ENCODE results near the gene LPIN2. TPM values are rescaled to one million over a fixed set of nuclear protein-coding genes. Genes with fewer than 3 reads are reported as not detected.
A peak's percentile ranks its signal among the peaks of the same experiment; 100 is the strongest.
"Not testable (repeated sequence)": the region's sequence is repeated elsewhere in the genome, so short reads cannot be mapped to it uniquely, and the experiment has no call there.

Gene LPIN2, protein sequence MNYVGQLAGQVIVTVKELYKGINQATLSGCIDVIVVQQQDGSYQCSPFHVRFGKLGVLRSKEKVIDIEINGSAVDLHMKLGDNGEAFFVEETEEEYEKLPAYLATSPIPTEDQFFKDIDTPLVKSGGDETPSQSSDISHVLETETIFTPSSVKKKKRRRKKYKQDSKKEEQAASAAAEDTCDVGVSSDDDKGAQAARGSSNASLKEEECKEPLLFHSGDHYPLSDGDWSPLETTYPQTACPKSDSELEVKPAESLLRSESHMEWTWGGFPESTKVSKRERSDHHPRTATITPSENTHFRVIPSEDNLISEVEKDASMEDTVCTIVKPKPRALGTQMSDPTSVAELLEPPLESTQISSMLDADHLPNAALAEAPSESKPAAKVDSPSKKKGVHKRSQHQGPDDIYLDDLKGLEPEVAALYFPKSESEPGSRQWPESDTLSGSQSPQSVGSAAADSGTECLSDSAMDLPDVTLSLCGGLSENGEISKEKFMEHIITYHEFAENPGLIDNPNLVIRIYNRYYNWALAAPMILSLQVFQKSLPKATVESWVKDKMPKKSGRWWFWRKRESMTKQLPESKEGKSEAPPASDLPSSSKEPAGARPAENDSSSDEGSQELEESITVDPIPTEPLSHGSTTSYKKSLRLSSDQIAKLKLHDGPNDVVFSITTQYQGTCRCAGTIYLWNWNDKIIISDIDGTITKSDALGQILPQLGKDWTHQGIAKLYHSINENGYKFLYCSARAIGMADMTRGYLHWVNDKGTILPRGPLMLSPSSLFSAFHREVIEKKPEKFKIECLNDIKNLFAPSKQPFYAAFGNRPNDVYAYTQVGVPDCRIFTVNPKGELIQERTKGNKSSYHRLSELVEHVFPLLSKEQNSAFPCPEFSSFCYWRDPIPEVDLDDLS
- total RNA-seq = 19.0 and 27.5 TPM in 2 replicates

GRCh38 chr18:3013024-3013804, at the start of gene LPIN2:
LPIN2 (minus strand) TSS chr18:3013144; CDS start chr18:2960840, 52,304 bp downstream.
- DNase-seq (ENCODE audit: low read depth, low spot score) = peak; percentile 84

- no peak for DNase-seq (ENCODE audit: low read depth, low spot score)
These were observed 48.8 kb upstream of the LPIN2 start for GRCh38 chr18:3061581-3062312.

DNA sequence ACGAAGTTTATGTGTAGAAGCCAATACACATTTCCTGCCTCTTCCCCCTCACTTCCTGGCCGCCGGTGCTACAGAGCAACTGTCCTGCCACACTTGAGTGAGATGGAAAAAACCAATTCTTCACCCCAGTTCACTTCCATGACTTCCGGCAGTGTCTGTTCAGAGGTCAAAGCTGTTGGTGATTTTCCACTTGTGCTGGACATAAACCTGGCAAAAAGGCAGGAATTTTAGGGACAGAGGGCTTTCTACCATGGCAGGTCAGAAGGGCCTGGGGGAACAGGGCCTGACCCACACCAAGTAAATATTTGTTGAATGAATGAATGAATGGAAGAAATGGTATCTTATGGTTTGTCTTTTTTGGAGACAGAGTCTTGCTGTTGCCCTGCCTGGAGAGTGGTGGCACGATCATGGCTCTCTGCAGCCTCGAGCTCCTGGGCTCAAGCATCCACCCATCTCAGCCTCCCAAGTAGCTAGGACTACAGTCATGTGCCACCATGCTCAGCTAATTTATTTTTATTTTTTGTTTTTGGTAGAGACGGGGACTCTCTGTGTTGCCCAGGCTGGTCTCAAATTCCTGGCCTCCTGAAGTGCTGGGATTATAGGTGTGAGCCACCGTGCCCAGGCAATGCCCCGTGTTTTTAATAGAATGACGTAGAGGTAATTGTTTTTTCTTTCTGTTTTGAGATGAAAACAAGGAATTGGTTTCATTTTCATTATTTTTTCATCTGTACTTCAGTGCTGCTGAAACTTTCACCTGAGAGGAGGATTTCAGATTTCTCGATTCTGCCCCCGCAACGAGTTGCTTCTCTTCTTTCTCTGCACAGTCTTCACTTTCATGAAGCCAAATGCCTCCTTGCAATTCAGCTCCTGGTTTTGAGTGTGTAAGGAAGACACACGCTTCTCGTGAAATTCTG, 48.0 kb upstream of the LPIN2 start:
- DNase-seq (ENCODE audit: low read depth, low spot score) = peak; percentile 22

GRCh38 chr18:3059272-3059671, 46.3 kb upstream of the LPIN2 start:
- DNase-seq (ENCODE audit: low read depth, low spot score) = no peak

DNA sequence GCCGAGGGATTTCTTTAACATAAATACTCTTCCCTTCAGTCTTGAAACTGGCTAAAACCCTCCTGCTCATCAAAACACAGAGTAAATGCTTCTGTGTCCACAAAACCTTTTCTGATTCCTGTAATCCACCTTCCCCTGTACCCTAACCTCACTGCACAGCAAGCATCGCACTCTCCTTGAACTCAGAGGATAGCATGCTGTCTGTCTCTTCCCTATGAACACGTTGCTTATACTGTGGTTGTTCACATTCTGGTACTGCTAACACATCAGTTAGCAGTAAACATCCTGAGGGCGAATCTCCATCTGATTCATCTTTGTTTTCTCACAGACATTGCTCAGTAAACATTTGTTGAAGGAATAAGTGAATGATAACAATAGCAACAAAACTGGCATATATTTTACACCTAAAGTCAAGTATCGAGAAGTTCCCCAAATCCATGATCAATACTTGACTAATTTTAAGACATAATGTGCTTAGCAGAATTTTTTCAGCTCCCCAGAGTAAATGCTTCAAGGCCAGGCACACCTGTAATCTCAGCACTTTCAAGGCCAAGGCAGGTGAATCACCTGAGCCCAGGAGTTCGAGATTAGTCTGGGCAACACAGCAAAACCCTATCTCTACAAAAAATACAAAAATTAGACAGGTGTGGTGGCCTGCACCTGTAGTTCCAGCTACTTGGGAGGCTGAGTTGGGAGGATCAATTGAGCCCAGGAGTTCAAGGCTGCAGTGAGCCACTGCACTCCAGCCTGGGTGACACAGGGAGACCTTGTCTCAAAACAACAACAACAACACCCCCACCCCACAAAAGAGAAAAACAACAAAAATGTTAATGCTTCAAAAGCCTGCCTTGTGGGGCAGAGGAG, 45.6 kb upstream of the LPIN2 start:
- DNase-seq (ENCODE audit: low read depth, low spot score) = no peak

DNA sequence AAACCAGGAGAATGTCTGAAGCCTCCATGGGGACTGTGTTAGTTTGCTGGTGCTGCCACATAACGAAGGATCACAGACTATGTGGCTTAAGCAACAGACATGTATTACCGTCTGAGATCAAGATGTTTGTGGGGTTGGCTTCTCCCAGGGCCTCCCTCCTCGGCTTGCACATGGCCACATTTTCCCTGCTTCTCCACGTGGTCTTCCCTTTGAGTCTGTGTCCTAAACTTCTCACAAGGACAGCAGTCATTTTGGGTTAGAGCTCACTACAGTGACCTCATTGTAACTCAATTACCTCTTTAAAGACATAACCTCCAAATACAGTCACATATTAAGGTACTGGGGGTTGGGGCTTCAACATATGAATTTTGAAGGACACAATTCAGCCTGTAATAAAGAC, 44.6 kb upstream of the LPIN2 start:
- DNase-seq (ENCODE audit: low read depth, low spot score) = no peak

DNA sequence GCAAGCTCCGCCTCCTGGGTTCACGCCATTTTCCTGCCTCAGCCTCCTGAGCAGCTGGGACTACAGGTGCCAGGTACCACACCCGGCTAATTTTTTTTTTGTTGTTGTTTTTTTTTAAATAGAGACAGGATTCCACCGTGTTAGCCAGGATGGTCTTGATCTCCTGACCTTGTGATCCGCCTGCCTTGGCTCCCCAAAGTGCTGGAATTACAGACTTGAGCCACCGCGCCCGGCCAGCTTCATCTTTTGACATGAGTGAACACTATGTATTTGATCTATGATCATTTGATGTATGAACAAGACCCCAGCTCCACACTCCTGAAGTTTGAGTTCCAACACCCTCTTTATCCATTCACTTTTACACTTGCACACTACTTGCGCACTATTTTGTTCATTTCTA, 43.4 kb upstream of the LPIN2 start:
- DNase-seq (ENCODE audit: low read depth, low spot score) = no peak

GRCh38 chr18:3055816-3056215, 42.9 kb upstream of the LPIN2 start:
- no peak for DNase-seq (ENCODE audit: low read depth, low spot score)

DNA sequence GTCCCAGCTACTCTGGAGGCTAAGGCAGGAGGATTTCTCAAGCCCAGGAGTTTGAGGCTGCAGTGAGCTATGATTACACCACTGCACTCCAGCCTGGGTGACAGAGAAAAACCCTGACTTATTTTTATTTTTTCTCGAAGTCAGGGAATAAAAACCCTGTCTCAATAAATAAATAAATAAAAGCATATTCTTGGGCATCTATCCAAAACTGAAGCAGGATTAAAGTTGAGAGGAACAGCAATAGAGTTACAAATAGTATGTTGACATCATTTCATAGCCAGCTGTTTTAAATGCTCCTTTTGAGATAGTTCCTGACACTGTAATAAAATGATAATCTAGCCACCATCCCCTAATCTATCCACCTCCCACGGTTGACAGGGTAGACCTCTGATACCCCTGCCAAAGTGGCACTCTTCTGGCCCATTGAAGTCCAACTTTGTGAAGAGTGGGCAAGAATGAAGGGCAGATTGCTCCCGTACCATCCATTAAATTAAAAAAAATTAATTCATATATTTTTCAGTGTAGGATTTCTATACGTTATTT, 42.3 kb upstream of the LPIN2 start:
- DNase-seq (ENCODE audit: low read depth, low spot score) = no peak

- no peak for DNase-seq (ENCODE audit: low read depth, low spot score)
These were observed 41.8 kb upstream of the LPIN2 start for GRCh38 chr18:3054780-3055179.

- no peak for DNase-seq (ENCODE audit: low read depth, low spot score)
These were observed 41.3 kb upstream of the LPIN2 start for GRCh38 chr18:3054214-3054613.

- no peak for DNase-seq (ENCODE audit: low read depth, low spot score)
These were observed 40.1 kb upstream of the LPIN2 start for GRCh38 chr18:3053081-3053480.

GRCh38 chr18:3052411-3052758, 39.4 kb upstream of the LPIN2 start:
- no peak for DNase-seq (ENCODE audit: low read depth, low spot score)

- no peak for DNase-seq (ENCODE audit: low read depth, low spot score)
These were observed 38.9 kb upstream of the LPIN2 start for GRCh38 chr18:3051718-3052410.

- not testable (repeated sequence) for DNase-seq (ENCODE audit: low read depth, low spot score)
These were observed 37.0 kb upstream of the LPIN2 start for GRCh38 chr18:3049897-3050454.

GRCh38 chr18:3048820-3049349, 35.9 kb upstream of the LPIN2 start:
- no peak for DNase-seq (ENCODE audit: low read depth, low spot score)

- DNase-seq (ENCODE audit: low read depth, low spot score) = no peak
These were observed 35.2 kb upstream of the LPIN2 start for GRCh38 chr18:3048121-3048520.

All from pulmonary artery endothelial cell (primary cell).